Measurements from ENCODE around the gene SCGN.

GRCh38 chr6:25620391-25620790 is 31.6 kb upstream of the SCGN start:
- TF ChIP-seq REST (IDR thresholded peaks at IDR 0.05; ENCODE audit: insufficient read depth in 1 of 2, low read depth in 2 of 2, low read length in 2 of 2) (no peak), POLR2AphosphoS5 (IDR thresholded peaks at IDR 0.05; ENCODE audit: low read depth, low read length) (no peak)

Measured in PFSK-1 (cell line).